GM12872 (cell line): ENCODE measurements around the gene KRT40.

Experiments used
- CTCF ChIP-seq: IDR thresholded peaks from 3 replicates; pipeline ENCODE4 v1.5.1; 2011; ENCODE audit warnings: low read depth, mild to moderate bottlenecking, low read length, moderate library complexity; ENCODE audit not compliant: insufficient read depth

The KRT40 gene

DNA sequence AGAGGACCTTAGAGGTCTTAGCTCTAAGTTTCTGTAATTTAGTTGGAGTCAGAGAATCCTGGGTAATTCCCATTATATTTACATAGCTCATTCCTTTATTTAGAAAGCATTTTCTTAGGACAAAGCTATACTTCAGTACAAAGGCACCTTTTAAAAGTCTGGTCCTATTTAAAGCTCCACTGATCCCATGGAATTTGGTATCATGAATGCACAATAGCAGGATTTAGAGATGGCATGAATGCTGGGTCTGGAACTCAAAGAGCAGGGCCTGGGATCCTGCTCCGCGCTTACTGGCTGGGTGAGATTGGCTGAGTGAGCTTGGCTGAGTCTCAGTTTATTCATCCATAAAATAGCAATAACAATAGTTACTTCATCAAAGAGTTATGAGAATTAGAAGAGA lies 51.5 kb downstream of the KRT40 start:
- no peak for TF ChIP-seq CTCF

GRCh38 chr17:40931311-40931710 lies 52.8 kb downstream of the KRT40 start:
- TF ChIP-seq CTCF: no peak
